HEK293 (cell line): ENCODE results near the gene RNF123.

ENCODE experiments used
- GLIS2 ChIP-seq: fragments of 450-650 bp; formaldehyde crosslinking; IDR thresholded peaks from 2 replicates; pipeline ENCODE4 v1.5.1; 2016; ENCODE audit warnings: missing biosample characterization, missing genetic modification characterization
- ZNF146 ChIP-seq: fragments of 450-650 bp; formaldehyde crosslinking; IDR thresholded peaks from 2 replicates; pipeline ENCODE4 v1.5.1; 2016; ENCODE audit warnings: missing biosample characterization, missing genetic modification characterization
- ZNF830 ChIP-seq: fragments of 450-650 bp; IDR thresholded peaks from 2 replicates; pipeline ENCODE4 v1.5.0; 2018; ENCODE audit warnings: missing biosample characterization, missing genetic modification characterization, low read depth, mild to moderate bottlenecking, moderate library complexity
- TF ChIP-seq, protein P1 (sequence below): fragments of 450-650 bp; formaldehyde crosslinking; IDR thresholded peaks from 2 replicates; pipeline ENCODE4 v1.5.1; 2016; ENCODE audit warnings: missing biosample characterization, missing genetic modification characterization

DNA sequence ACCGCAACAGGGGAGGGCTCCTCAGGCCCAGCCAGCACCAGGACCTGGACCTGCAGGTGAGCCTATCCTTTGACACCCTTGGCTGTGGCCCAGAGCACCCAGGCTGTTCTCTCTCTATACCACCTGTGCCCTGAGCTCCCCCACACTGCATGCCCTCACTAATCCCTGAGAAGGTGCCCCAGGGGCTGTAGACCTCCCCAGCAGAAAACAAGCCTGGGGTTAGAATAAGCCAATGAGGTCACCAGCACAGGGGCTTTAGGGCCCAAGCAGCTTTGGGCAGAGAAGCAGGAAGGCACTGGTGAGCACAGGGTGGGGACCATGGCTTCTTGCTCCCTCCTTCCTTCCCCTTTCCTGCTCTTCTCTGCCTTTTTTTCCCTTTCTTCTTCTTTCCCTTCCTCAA, 25.5 kb upstream of the RNF123 start:
- TF ChIP-seq ZNF146 (tag by site-specific recombination) (no peak), ZNF830 (tag by site-specific recombination) (no peak), GLIS2 (tag by site-specific recombination) (no peak)
- TF ChIP-seq, protein P1, sequence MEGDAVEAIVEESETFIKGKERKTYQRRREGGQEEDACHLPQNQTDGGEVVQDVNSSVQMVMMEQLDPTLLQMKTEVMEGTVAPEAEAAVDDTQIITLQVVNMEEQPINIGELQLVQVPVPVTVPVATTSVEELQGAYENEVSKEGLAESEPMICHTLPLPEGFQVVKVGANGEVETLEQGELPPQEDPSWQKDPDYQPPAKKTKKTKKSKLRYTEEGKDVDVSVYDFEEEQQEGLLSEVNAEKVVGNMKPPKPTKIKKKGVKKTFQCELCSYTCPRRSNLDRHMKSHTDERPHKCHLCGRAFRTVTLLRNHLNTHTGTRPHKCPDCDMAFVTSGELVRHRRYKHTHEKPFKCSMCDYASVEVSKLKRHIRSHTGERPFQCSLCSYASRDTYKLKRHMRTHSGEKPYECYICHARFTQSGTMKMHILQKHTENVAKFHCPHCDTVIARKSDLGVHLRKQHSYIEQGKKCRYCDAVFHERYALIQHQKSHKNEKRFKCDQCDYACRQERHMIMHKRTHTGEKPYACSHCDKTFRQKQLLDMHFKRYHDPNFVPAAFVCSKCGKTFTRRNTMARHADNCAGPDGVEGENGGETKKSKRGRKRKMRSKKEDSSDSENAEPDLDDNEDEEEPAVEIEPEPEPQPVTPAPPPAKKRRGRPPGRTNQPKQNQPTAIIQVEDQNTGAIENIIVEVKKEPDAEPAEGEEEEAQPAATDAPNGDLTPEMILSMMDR (tag by site-specific recombination) = no peak
